GM23338 (cell line): ENCODE measurements around the gene ST3GAL2. TPM values are rescaled to one million over a fixed set of nuclear protein-coding genes. Genes with fewer than 3 reads are reported as not detected.

ENCODE experiments used
- ATAC-seq: fragments of 200-7000 bp; cut with Tn5 transposase; 3 replicates; pipeline ENCODE4 v1.9.1; 2020
- DNase-seq: peaks from one replicate; pipeline ENCODE4 v3.0.0-alpha.2; 2015; ENCODE audit warnings: low spot score
- H2AFZ ChIP-seq: fragments of 200-600 bp; sonication (generic); 2 replicates; pipeline ENCODE4 v1.8.0; 2016; ENCODE audit warnings: antibody characterized with exemption, mild to moderate bottlenecking, moderate library complexity
- H3F3A ChIP-seq: fragments of 200-600 bp; sonication (generic); replicated peaks from 2 replicates; pipeline ENCODE4 v1.8.0; 2017; ENCODE audit warnings: antibody characterized with exemption, mixed run types, low read depth
- H3K27ac ChIP-seq: fragments of 200-600 bp; sonication (generic); 2 replicates; pipeline ENCODE4 v1.6.1; 2016; ENCODE audit warnings: low read depth
- H3K27me3 ChIP-seq: fragments of 200-600 bp; sonication (generic); 2 replicates; pipeline ENCODE4 v1.8.0; 2016; ENCODE audit warnings: mild to moderate bottlenecking, mixed run types, moderate library complexity; ENCODE audit not compliant: insufficient read depth
- H3K36me3 ChIP-seq: fragments of 200-600 bp; sonication (generic); 2 replicates; pipeline ENCODE4 v1.8.0; 2016; ENCODE audit warnings: mild to moderate bottlenecking; ENCODE audit not compliant: insufficient read depth
- H3K4me1 ChIP-seq: fragments of 200-600 bp; sonication (generic); 2 replicates; pipeline ENCODE4 v1.8.0; 2016; ENCODE audit warnings: mild to moderate bottlenecking, moderate library complexity; ENCODE audit not compliant: insufficient read depth
- H3K4me2 ChIP-seq: fragments of 200-600 bp; sonication (generic); 2 replicates; pipeline ENCODE4 v1.7.1; 2017; ENCODE audit warnings: mixed run types
- H3K4me3 ChIP-seq: fragments of 200-600 bp; sonication (generic); 2 replicates; pipeline ENCODE4 v1.6.1; 2016; ENCODE audit warnings: mixed run types
- H3K79me2 ChIP-seq: fragments of 200-600 bp; sonication (generic); replicated peaks from 2 replicates; pipeline ENCODE4 v1.8.0; 2017; ENCODE audit warnings: mild to moderate bottlenecking; ENCODE audit not compliant: insufficient read depth
- H3K9me2 ChIP-seq: fragments of 200-600 bp; sonication (generic); 2 replicates; pipeline ENCODE4 v1.8.0; 2017; ENCODE audit not compliant: insufficient read depth
- H4K20me1 ChIP-seq: fragments of 200-600 bp; sonication (generic); replicated peaks from 2 replicates; pipeline ENCODE4 v1.8.0; 2017; ENCODE audit warnings: mild to moderate bottlenecking; ENCODE audit not compliant: insufficient read depth
- H3K27ac Mint-ChIP-seq: 2 replicates; pipeline ENCODE4 v1.8.0; 2020; ENCODE audit warnings: inconsistent platforms, mild to moderate bottlenecking, moderate library complexity, mixed read lengths
- H3K27me3 Mint-ChIP-seq: 3 replicates; pipeline ENCODE4 v1.8.0; 2022; ENCODE audit warnings: low read depth, mild to moderate bottlenecking, moderate library complexity, mixed read lengths, inconsistent platforms; ENCODE audit not compliant: insufficient read depth, poor library complexity
- H3K36me3 Mint-ChIP-seq: 3 replicates; pipeline ENCODE4 v1.8.0; 2021; ENCODE audit warnings: low read depth, mild to moderate bottlenecking, inconsistent platforms, moderate library complexity, mixed read lengths
- H3K4me1 Mint-ChIP-seq: 3 replicates; pipeline ENCODE4 v1.8.0; 2020; ENCODE audit warnings: mild to moderate bottlenecking, inconsistent platforms, mixed read lengths
- H3K4me3 Mint-ChIP-seq: 3 replicates; pipeline ENCODE4 v1.8.0; 2021; ENCODE audit warnings: moderate library complexity, mild to moderate bottlenecking, inconsistent platforms, mixed read lengths
- H3K9me3 Mint-ChIP-seq: 3 replicates; pipeline ENCODE4 v1.8.0; 2020; ENCODE audit warnings: moderate library complexity, mild to moderate bottlenecking, inconsistent platforms, mixed read lengths
- ETS1 ChIP-seq: IDR thresholded peaks from 2 replicates; pipeline ENCODE4 v1.6.1; 2016; ENCODE audit warnings: antibody characterized with exemption
- JUNB ChIP-seq: IDR thresholded peaks from one replicate; pipeline ENCODE4 v1.6.1; 2016; ENCODE audit warnings: antibody characterized with exemption; ENCODE audit not compliant: unreplicated experiment
- POLR2AphosphoS5 ChIP-seq: IDR thresholded peaks from 2 replicates; pipeline ENCODE4 v1.6.1; 2016; ENCODE audit warnings: antibody characterized with exemption, low read depth
- REST ChIP-seq: IDR thresholded peaks from one replicate; pipeline ENCODE4 v1.6.1; 2018; ENCODE audit warnings: antibody characterized with exemption; ENCODE audit not compliant: unreplicated experiment
- ZNF114 ChIP-seq: fragments of 250-450 bp; sonication (Bioruptor Pico); IDR thresholded peaks from 2 replicates; pipeline ENCODE4 v1.5.0; 2020; ENCODE audit warnings: mild to moderate bottlenecking, moderate library complexity
- ZNF331 ChIP-seq: fragments of 250-450 bp; sonication (Bioruptor Pico); IDR thresholded peaks from 2 replicates; pipeline ENCODE4 v1.5.0; 2020; ENCODE audit warnings: low read depth, mild to moderate bottlenecking, moderate library complexity
- polyA plus RNA-seq: library from polyadenylated mRNA; unstranded; fragments of >200 nt; fragmentation: Nextera tagmentation; extraction: Ambion mirVana; gene quantifications from 2 replicates; pipeline ENCODE4 v1.2.1, GENCODE V29; 2016
- total RNA-seq: library from RNA; depleted of rRNA; stranded (reverse); fragments of >200 nt; shearing (Covaris generic); gene quantifications from 2 replicates; pipeline ENCODE4 v1.2.3, GENCODE V29; 2014
- TF ChIP-seq, protein P1 (sequence below), 2 experiments: fragments of 200-600 bp in 1 of 2; sonication (generic) in 1 of 2; conservative IDR thresholded peaks; 2 replicates each; pipeline versions ENCODE4 v1.5.1 to v1.6.1; 2016 to 2017; ENCODE audit warnings: antibody characterized with exemption in 2 of 2, low read depth in 2 of 2, mild to moderate bottlenecking in 2 of 2, moderate library complexity in 1 of 2
- TF ChIP-seq, protein P2 (sequence below): fragments of 250-450 bp; sonication (Bioruptor Pico); IDR thresholded peaks from 2 replicates; pipeline ENCODE4 v1.5.0; 2020; ENCODE audit warnings: mild to moderate bottlenecking, moderate library complexity

ST3GAL2 gene
- total and polyA plus RNA-seq, 2 experiments from 2014 or later: 12.3 to 39.8 TPM

GRCh38 chr16:70454222-70455034 lies 15.5 kb upstream of the ST3GAL2 start, which contains the start of gene FCSK (continued):
- TF ChIP-seq REST: no peak
- TF ChIP-seq, protein P1, sequence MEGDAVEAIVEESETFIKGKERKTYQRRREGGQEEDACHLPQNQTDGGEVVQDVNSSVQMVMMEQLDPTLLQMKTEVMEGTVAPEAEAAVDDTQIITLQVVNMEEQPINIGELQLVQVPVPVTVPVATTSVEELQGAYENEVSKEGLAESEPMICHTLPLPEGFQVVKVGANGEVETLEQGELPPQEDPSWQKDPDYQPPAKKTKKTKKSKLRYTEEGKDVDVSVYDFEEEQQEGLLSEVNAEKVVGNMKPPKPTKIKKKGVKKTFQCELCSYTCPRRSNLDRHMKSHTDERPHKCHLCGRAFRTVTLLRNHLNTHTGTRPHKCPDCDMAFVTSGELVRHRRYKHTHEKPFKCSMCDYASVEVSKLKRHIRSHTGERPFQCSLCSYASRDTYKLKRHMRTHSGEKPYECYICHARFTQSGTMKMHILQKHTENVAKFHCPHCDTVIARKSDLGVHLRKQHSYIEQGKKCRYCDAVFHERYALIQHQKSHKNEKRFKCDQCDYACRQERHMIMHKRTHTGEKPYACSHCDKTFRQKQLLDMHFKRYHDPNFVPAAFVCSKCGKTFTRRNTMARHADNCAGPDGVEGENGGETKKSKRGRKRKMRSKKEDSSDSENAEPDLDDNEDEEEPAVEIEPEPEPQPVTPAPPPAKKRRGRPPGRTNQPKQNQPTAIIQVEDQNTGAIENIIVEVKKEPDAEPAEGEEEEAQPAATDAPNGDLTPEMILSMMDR (conservative IDR thresholded peaks at IDR 0.05; ENCODE audit: low read depth in 2 of 2): peak; percentile 43 to 51; a peak in 3 of 4 replicates
- TF ChIP-seq ZNF331: no peak
- peak; percentile 84 for TF ChIP-seq POLR2AphosphoS5

DNA sequence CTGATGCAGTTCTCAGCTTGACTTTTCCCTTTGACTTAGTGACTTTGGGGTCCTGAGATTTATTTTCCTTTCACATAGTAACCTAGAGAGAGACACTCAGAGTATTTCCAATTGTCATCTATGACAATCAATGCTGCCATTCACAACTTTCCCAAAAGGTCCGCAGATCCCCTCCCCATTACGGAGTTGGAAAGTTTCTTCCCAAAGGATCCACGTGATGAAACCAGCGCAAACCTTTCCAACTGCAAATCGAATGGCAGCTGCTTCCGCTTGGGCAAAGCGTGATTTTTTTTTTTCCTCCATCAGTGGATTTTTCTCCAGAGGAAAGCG lies 15.0 kb upstream of the ST3GAL2 start:
- Histone ChIP-seq H3K27ac (peak overlapping the region; percentile 96), H4K20me1 (no peaks in the 10 kb centered on the region), H3K27me3 (no peaks in the 10 kb centered on the region), H3K4me3 (peak overlapping the region; percentile 48), H2AFZ (peak overlapping the region; percentile 75; the same call in 1 of the 2 replicates), H3F3A (peaks cover 12% of the 10 kb centered on the region; the same call in 1 of the 2 replicates), H3K9me2 (no peaks in the 10 kb centered on the region), H3K79me2 (no peaks in the 10 kb centered on the region; the same call in 1 of the 2 replicates), H3K4me2 (peak overlapping the region; percentile 97), H3K36me3 (no peaks in the 10 kb centered on the region; the same call in 1 of the 2 replicates), H3K4me1 (peaks cover 7% of the 10 kb centered on the region; the same call in 1 of the 2 replicates)
- Mint-ChIP-seq H3K27ac (peak overlapping the region; percentile 98), H3K4me1 (peaks cover 3% of the 10 kb centered on the region), H3K4me3 (peak overlapping the region; percentile 87), H3K36me3 (no peaks in the 10 kb centered on the region), H3K9me3 (no peaks in the 10 kb centered on the region; the same call in 2 of the 3 replicates), H3K27me3 (peaks cover 3% of the 10 kb centered on the region)
- ATAC-seq: peak; percentile 39
- peak; percentile 82 for DNase-seq
- TF ChIP-seq POLR2AphosphoS5 (no peak), ZNF114 (CRISPR knock-in tag) (no peak), ZNF331 (no peak), ETS1 (no peak), JUNB (no peak)
- TF ChIP-seq, protein P1 (conservative IDR thresholded peaks at IDR 0.05; ENCODE audit: low read depth in 2 of 2): no peak
- TF ChIP-seq, protein P2, sequence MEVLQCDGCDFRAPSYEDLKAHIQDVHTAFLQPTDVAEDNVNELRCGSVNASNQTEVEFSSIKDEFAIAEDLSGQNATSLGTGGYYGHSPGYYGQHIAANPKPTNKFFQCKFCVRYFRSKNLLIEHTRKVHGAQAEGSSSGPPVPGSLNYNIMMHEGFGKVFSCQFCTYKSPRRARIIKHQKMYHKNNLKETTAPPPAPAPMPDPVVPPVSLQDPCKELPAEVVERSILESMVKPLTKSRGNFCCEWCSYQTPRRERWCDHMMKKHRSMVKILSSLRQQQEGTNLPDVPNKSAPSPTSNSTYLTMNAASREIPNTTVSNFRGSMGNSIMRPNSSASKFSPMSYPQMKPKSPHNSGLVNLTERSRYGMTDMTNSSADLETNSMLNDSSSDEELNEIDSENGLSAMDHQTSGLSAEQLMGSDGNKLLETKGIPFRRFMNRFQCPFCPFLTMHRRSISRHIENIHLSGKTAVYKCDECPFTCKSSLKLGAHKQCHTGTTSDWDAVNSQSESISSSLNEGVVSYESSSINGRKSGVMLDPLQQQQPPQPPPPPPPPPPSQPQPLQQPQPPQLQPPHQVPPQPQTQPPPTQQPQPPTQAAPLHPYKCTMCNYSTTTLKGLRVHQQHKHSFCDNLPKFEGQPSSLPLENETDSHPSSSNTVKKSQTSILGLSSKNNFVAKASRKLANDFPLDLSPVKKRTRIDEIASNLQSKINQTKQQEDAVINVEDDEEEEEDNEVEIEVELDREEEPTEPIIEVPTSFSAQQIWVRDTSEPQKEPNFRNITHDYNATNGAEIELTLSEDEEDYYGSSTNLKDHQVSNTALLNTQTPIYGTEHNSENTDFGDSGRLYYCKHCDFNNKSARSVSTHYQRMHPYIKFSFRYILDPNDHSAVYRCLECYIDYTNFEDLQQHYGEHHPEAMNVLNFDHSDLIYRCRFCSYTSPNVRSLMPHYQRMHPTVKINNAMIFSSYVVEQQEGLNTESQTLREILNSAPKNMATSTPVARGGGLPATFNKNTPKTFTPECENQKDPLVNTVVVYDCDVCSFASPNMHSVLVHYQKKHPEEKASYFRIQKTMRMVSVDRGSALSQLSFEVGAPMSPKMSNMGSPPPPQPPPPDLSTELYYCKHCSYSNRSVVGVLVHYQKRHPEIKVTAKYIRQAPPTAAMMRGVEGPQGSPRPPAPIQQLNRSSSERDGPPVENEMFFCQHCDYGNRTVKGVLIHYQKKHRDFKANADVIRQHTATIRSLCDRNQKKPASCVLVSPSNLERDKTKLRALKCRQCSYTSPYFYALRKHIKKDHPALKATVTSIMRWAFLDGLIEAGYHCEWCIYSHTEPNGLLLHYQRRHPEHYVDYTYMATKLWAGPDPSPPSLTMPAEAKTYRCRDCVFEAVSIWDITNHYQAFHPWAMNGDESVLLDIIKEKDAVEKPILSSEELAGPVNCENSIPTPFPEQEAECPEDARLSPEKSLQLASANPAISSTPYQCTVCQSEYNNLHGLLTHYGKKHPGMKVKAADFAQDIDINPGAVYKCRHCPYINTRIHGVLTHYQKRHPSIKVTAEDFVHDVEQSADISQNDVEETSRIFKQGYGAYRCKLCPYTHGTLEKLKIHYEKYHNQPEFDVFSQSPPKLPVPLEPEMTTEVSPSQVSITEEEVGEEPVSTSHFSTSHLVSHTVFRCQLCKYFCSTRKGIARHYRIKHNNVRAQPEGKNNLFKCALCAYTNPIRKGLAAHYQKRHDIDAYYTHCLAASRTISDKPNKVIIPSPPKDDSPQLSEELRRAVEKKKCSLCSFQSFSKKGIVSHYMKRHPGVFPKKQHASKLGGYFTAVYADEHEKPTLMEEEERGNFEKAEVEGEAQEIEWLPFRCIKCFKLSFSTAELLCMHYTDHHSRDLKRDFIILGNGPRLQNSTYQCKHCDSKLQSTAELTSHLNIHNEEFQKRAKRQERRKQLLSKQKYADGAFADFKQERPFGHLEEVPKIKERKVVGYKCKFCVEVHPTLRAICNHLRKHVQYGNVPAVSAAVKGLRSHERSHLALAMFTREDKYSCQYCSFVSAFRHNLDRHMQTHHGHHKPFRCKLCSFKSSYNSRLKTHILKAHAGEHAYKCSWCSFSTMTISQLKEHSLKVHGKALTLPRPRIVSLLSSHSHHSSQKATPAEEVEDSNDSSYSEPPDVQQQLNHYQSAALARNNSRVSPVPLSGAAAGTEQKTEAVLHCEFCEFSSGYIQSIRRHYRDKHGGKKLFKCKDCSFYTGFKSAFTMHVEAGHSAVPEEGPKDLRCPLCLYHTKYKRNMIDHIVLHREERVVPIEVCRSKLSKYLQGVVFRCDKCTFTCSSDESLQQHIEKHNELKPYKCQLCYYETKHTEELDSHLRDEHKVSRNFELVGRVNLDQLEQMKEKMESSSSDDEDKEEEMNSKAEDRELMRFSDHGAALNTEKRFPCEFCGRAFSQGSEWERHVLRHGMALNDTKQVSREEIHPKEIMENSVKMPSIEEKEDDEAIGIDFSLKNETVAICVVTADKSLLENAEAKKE (CRISPR knock-in tag): no peak
